Mesothelial cell of epicardium (in vitro differentiated cells): ENCODE results near the gene USP43. TPM values are rescaled to one million over a fixed set of nuclear protein-coding genes. Genes with fewer than 3 reads are reported as not detected.

Experiments used
- DNase-seq, 2 experiments: peaks; one replicate each; pipeline ENCODE4 v3.0.0; 2021; ENCODE audit warnings: low spot score in 2 of 2; ENCODE audit not compliant: unreplicated experiment in 2 of 2
- H3K27ac Mint-ChIP-seq: 2 replicates; pipeline ENCODE4 v1.8.0; 2021; ENCODE audit warnings: mixed read lengths
- H3K27me3 Mint-ChIP-seq: 2 replicates; pipeline ENCODE4 v1.8.0; 2021; ENCODE audit warnings: low read depth, mixed read lengths
- H3K36me3 Mint-ChIP-seq: 2 replicates; pipeline ENCODE4 v1.8.0; 2021; ENCODE audit warnings: mixed read lengths
- H3K4me1 Mint-ChIP-seq: 2 replicates; pipeline ENCODE4 v1.8.0; 2021; ENCODE audit warnings: mixed read lengths
- H3K4me3 Mint-ChIP-seq: 2 replicates; pipeline ENCODE4 v1.8.0; 2021; ENCODE audit warnings: mild to moderate bottlenecking, moderate library complexity, mixed read lengths
- H3K9me3 Mint-ChIP-seq: 2 replicates; pipeline ENCODE4 v1.8.0; 2021; ENCODE audit warnings: mixed read lengths
- total RNA-seq: library from RNA; stranded (reverse); gene quantifications from 3 replicates; pipeline ENCODE4 v1.2.1, GENCODE V29; 2021
- TF ChIP-seq, protein P1 (sequence below): fragments of 200-600 bp; sonication (generic); IDR thresholded peaks from one replicate; pipeline ENCODE4 v1.5.0; 2021; ENCODE audit warnings: antibody characterized with exemption; ENCODE audit not compliant: unreplicated experiment

The USP43 gene
- total RNA-seq, 1 donor from 2014 or later = 8.9 TPM

DNA sequence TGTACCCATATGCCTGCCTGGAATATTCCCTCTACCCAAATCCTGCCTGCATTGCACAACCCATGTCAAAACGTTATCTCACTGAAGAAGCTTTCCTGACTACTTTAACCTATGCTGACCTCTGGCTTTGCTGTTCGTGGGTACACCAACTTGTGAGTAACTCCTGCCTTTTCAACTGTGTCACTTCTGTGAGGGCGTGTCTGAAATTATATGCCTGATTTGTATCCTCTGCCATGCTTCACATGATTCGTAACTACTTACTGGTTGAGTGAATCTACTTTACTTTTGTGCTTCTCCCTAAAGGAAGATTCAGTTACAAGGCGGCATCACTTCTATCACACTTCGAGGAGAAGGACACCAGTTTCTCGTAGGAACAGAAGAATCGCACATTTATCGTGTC, 33.3 kb upstream of the USP43 start:
- TF ChIP-seq, protein P1, sequence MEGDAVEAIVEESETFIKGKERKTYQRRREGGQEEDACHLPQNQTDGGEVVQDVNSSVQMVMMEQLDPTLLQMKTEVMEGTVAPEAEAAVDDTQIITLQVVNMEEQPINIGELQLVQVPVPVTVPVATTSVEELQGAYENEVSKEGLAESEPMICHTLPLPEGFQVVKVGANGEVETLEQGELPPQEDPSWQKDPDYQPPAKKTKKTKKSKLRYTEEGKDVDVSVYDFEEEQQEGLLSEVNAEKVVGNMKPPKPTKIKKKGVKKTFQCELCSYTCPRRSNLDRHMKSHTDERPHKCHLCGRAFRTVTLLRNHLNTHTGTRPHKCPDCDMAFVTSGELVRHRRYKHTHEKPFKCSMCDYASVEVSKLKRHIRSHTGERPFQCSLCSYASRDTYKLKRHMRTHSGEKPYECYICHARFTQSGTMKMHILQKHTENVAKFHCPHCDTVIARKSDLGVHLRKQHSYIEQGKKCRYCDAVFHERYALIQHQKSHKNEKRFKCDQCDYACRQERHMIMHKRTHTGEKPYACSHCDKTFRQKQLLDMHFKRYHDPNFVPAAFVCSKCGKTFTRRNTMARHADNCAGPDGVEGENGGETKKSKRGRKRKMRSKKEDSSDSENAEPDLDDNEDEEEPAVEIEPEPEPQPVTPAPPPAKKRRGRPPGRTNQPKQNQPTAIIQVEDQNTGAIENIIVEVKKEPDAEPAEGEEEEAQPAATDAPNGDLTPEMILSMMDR = no peak
- Mint-ChIP-seq H3K9me3 (peaks cover 6% of the 10 kb centered on the region), H3K36me3 (no peaks in the 10 kb centered on the region), H3K27ac (no peak overlapping the region), H3K4me1 (no peaks in the 10 kb centered on the region), H3K27me3 (peaks cover 18% of the 10 kb centered on the region), H3K4me3 (no peak overlapping the region)
- no peak for DNase-seq

DNA sequence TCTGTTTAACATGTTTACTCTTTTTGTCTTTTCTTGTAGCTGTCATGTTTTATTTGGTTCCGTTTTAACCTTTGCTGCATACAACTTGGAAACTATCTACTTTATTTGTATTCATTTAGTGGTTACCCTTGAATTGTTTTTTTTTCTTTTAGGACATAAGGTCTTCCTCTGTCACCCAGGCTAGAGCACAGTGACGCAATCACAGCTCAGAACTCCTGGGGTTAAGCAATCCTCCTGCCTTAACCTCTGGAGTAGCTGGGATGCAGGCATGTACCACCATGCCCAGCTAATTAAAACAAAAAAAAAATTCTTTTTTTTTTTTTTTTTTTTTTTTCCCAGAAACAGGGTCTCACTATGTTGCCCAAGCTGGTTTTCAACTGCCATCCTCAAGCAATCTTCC, 29.8 kb upstream of the USP43 start:
- TF ChIP-seq, protein P1 = no peak
- no peak for DNase-seq
- Mint-ChIP-seq H3K27ac (no peak overlapping the region), H3K4me1 (no peaks in the 10 kb centered on the region), H3K9me3 (no peaks in the 10 kb centered on the region), H3K36me3 (no peaks in the 10 kb centered on the region), H3K4me3 (no peak overlapping the region), H3K27me3 (peaks cover 6% of the 10 kb centered on the region)

DNA sequence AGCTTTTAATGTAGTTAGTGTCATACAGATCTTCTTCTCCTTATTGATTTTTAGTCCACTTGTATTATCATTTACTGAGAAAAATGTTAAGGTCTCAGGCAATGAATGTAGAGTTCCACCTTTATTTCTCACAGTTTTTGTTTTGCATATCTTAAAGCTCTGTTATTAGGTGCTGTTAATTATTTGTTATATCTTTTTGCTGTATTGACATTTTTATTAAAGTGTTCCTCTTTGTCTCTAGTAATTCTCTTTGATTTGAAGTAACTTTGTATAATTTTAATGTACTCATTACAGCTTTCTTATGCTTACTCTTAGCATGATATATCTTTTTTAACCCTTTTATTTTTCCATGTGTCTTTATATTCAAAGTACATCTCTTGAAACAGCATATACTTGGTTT, 22.4 kb upstream of the USP43 start:
- DNase-seq = no peak
- Mint-ChIP-seq H3K9me3 (peaks cover 29% of the 10 kb centered on the region), H3K27me3 (peaks cover 4% of the 10 kb centered on the region), H3K36me3 (peaks cover 1% of the 10 kb centered on the region), H3K4me1 (no peaks in the 10 kb centered on the region), H3K4me3 (no peak overlapping the region), H3K27ac (no peak overlapping the region)
- TF ChIP-seq, protein P1 = no peak

DNA sequence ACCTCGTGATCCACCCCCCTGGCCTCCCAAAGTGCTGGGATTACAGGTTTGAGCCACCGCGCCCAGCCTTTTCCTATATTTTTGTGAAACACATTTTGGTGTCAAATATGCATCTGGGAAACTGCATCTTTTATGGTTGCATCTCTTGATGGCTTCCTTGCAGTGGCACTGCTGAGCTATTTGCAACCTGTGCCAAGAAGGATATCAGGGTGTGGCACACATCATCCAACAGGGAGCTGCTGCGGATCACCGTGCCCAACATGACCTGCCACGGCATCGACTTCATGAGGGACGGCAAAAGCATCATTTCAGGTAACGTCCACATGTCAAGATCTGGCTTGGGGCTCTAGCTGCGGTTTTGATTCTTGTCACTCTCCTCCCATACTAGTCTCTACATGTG, 16.8 kb upstream of the USP43 start:
- Mint-ChIP-seq H3K36me3 (peaks cover 1% of the 10 kb centered on the region), H3K4me3 (no peak overlapping the region), H3K4me1 (no peaks in the 10 kb centered on the region), H3K9me3 (peaks cover 14% of the 10 kb centered on the region), H3K27me3 (peaks cover 19% of the 10 kb centered on the region), H3K27ac (no peak overlapping the region)
- TF ChIP-seq, protein P1 = no peak
- DNase-seq = no peak

DNA sequence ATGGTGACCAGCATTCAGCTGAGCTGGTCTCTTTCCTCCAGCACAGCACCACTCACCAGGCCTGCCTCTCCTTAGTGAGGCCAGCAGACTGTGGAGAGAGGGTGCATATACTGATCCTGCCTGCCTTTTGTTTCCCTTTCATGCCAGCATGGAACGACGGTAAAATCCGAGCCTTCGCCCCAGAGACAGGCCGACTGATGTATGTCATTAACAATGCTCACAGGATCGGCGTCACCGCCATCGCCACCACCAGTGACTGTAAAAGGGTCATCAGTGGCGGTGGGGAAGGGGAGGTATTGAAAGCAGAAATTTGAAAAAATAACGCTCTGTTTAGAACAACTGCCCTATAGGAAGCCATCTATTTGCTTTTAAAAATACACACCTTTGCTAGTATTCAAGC, 12.6 kb upstream of the USP43 start:
- peaks cover 20% of the 10 kb centered on the region for H3K27me3 Mint-ChIP-seq
- no peaks in the 10 kb centered on the region for H3K9me3 Mint-ChIP-seq
- TF ChIP-seq, protein P1 = no peak
- H3K4me1 Mint-ChIP-seq = no peaks in the 10 kb centered on the region
- no peak for DNase-seq
- H3K4me3 Mint-ChIP-seq = no peak overlapping the region
- no peak overlapping the region for H3K27ac Mint-ChIP-seq
- no peaks in the 10 kb centered on the region for H3K36me3 Mint-ChIP-seq

DNA sequence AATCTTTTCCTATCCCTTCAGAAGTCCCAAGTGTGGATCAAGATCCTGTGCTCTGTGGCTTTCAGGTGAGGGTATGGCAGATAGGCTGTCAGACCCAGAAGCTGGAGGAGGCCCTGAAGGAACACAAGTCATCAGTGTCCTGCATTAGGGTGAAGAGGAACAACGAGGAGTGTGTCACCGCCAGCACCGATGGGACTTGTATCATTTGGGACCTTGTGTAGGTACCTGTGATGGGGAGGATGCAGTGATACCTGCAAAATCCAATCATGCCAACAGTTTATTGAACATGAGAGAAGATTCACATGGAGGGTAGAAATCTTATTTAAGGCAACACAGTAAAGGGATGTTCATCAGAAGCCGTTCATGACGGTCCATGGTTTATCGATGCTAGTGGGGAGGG, 10.0 kb upstream of the USP43 start:
- Mint-ChIP-seq H3K36me3 (no peaks in the 10 kb centered on the region), H3K4me3 (no peak overlapping the region), H3K27ac (no peak overlapping the region), H3K27me3 (peaks cover 11% of the 10 kb centered on the region), H3K9me3 (no peaks in the 10 kb centered on the region), H3K4me1 (no peaks in the 10 kb centered on the region)
- no peak for DNase-seq
- TF ChIP-seq, protein P1 = no peak
